ENCODE data around the gene NCAPG.

Gene NCAPG, protein sequence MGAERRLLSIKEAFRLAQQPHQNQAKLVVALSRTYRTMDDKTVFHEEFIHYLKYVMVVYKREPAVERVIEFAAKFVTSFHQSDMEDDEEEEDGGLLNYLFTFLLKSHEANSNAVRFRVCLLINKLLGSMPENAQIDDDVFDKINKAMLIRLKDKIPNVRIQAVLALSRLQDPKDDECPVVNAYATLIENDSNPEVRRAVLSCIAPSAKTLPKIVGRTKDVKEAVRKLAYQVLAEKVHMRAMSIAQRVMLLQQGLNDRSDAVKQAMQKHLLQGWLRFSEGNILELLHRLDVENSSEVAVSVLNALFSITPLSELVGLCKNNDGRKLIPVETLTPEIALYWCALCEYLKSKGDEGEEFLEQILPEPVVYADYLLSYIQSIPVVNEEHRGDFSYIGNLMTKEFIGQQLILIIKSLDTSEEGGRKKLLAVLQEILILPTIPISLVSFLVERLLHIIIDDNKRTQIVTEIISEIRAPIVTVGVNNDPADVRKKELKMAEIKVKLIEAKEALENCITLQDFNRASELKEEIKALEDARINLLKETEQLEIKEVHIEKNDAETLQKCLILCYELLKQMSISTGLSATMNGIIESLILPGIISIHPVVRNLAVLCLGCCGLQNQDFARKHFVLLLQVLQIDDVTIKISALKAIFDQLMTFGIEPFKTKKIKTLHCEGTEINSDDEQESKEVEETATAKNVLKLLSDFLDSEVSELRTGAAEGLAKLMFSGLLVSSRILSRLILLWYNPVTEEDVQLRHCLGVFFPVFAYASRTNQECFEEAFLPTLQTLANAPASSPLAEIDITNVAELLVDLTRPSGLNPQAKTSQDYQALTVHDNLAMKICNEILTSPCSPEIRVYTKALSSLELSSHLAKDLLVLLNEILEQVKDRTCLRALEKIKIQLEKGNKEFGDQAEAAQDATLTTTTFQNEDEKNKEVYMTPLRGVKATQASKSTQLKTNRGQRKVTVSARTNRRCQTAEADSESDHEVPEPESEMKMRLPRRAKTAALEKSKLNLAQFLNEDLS

DNA sequence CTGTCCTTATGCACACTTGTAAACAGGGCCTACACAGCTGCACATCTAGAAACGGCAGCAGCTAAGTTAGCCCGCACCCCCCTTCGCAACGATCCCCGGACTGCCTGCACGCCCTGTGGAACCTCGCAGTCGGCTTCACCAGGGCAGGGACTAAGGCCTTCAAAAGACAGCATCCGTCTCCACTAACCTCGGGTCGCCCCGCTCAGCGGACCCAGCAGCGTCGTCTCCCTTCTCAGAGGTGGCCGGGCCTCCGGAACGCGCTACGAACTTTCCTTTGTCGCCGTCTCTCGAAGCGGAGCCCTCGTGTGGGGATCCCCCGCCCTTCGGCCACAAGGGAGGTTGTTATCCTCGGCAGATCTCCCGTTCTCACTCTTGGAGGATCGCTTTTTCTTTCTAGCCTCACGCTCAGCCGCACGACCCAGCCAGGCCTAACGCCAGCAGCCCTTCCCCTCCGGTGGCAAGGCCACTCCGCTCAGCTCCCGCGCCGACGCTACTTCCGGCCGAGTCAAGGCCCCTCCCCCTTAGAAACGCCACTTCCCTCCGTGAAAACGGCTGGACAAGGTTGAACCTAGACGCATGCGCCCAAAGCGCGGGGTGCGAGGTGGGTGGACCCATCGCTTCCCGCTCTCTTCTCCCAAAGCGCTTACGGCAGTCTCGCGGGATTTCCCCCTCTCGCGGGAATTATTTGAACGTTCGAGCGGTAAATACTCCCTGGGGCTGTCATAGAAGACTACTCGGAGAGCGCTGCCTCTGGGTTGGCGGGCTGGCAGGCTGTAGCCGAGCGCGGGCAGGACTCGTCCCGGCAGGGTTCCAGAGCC is at the start of gene NCAPG, which contains the start of gene DCAF16:
Gene NCAPG, plus strand, starts transcription at position 720 of the 818 bp plus-strand sequence. CDS start 99 bp downstream, outside the sequence.
Gene DCAF16, minus strand, starts transcription at position 498 of the 818 bp plus-strand sequence. CDS start 6,616 bp downstream, outside the sequence.
- no peak for TF ChIP-seq CTCF (IDR thresholded peaks at IDR 0.05; ENCODE audit: low read depth, low read length)
- peak within 1 kb of the TSS; percentile 91 for H3K4me3 ChIP-seq (ENCODE audit: low read depth, low read length)

DNA sequence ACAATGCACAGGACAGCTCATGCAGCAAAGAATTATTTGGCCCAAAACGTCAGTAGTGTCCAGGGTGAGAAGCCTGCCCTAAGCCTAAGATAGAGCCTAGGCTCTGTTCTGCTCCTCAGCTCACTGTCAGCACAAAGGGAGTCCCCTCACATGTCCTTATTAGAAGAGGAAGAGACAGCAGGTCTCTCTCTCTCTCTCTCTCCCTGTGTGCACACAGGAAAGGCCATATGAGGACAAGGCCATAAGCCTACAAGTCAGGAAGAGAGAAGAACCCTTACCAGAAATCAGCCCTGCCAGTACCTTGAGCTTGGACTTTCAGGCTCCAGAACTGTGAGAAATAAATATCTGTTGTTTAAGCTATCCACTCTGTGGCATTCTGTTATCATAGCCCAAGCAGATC is 49.7 kb upstream of the NCAPG start:
- no peak overlapping the region for H3K4me3 ChIP-seq (ENCODE audit: low read depth, low read length)
- TF ChIP-seq CTCF (IDR thresholded peaks at IDR 0.05; ENCODE audit: low read depth, low read length) = no peak

GRCh38 chr4:17762726-17763125 is 48.1 kb upstream of the NCAPG start:
- no peak overlapping the region for H3K4me3 ChIP-seq (ENCODE audit: low read depth, low read length)
- TF ChIP-seq CTCF (IDR thresholded peaks at IDR 0.05; ENCODE audit: low read depth, low read length) = peak; percentile 31

DNA sequence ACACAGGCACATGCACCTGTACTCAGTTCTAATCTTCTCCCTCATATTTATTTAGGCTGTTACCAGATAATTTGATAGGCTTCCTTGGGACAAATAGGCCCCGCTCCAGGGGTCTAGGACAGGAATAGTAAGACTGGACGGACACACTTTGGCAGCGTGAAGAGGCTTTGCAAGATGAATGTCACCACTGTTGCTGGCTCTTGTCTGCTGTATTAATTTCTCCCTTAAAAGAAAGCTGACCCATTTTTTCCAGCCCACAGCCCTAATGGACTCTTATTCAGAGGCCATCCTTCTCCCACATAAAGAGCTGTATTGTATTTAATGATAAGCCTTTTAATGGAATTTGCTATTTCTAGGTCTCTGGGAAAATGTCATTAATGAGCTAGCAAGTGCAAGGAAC is 47.4 kb upstream of the NCAPG start:
- no peak for TF ChIP-seq CTCF (IDR thresholded peaks at IDR 0.05; ENCODE audit: low read depth, low read length)
- no peak overlapping the region for H3K4me3 ChIP-seq (ENCODE audit: low read depth, low read length)

DNA sequence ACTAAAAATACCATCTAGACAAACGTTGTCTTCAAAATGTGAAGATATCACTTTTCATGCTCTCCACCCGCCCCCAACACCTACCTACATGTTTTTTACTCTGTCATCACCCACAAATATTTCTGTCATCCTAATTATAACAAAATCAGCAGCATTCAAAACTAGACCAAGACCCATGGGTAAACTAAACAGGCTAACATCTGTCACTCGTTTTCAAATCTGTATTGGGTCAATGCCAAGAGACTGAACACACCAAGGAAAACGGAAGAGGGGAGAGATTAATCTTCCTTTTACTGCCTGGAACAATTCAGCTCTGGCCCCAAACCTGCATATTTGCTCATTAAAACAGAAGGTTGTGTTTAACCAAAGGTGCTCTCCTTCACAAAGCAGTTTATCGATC is 46.8 kb upstream of the NCAPG start:
- no peak overlapping the region for H3K4me3 ChIP-seq (ENCODE audit: low read depth, low read length)
- no peak for TF ChIP-seq CTCF (IDR thresholded peaks at IDR 0.05; ENCODE audit: low read depth, low read length)

DNA sequence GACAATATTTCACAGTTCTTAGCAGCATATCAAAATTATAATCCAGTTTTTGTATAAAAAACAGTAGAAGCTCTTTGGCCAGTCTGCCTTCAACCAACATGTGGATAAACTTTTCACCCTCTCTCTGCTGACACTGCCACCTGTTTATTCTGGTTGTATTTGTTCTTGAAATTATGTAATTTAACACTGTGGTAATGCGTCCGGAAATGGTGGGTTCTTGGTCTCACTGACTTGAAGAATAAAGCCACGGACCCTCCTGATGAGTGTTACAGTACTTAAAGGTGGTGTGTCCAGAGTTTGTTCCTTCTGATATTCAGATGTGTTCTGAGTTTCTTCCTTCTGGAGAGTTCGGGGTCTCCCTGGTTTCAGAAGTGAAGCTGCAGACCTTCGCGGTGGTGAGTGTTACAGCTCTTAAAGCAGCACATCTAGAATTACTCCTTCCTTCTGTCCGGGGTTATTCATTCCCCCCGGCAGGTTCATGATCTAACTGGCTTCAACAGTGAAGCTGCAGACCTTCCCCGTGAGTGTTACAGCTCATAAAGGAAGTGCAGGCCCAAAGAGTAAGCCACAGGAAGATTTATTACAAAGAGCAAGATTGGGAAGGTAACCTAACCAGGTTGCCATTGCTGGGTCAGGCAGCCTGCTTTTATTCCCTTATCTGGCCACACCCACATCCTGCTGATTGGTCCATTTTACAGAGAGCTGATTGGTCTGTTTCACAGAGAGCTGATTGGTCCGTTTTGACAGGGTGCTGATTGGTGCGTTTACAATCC is 45.1 kb upstream of the NCAPG start:
- H3K4me3 ChIP-seq (ENCODE audit: low read depth, low read length) = no peak overlapping the region
- no peak for TF ChIP-seq CTCF (IDR thresholded peaks at IDR 0.05; ENCODE audit: low read depth, low read length)

All from WI38 (cell line).